NCI-H146 treated with DMSO at 0.1 percent for 48 hours (cell line): ENCODE measurements around the gene DAZ2.
"Not testable (repeated sequence)": the region's sequence is repeated elsewhere in the genome, so short reads cannot be mapped to it uniquely, and the experiment has no call there.

ENCODE experiments used
- DNase-seq: peaks from one replicate; lab custom pipeline; 2025; ENCODE audit not compliant: unreplicated experiment; lab: John Stamatoyannopoulos, UW

Gene DAZ2, protein sequence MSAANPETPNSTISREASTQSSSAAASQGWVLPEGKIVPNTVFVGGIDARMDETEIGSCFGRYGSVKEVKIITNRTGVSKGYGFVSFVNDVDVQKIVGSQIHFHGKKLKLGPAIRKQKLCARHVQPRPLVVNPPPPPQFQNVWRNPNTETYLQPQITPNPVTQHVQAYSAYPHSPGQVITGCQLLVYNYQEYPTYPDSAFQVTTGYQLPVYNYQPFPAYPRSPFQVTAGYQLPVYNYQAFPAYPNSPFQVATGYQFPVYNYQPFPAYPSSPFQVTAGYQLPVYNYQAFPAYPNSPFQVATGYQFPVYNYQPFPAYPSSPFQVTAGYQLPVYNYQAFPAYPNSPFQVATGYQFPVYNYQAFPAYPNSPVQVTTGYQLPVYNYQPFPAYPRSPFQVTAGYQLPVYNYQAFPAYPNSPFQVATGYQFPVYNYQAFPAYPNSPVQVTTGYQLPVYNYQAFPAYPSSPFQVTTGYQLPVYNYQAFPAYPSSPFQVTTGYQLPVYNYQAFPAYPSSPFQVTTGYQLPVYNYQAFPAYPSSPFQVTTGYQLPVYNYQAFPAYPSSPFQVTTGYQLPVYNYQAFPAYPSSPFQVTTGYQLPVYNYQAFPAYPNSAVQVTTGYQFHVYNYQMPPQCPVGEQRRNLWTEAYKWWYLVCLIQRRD

GRCh38 chrY:23219233-23219632 lies at the start of gene DAZ2:
Gene DAZ2 (plus strand): TSS chrY:23219533. CDS start chrY:23219741, 208 bp downstream.
- not testable (repeated sequence) for DNase-seq

- DNase-seq, result not testable (repeated sequence)
Measured at GRCh38 chrY:23198908-23199307, 20.4 kb upstream of the DAZ2 start, which contains the start of gene DAZ1. Gene DAZ1 (minus strand): TSS chrY:23199008. CDS start chrY:23198800, 208 bp downstream.

GRCh38 chrY:23207455-23207854 lies 11.9 kb upstream of the DAZ2 start:
- not testable (repeated sequence) for DNase-seq

- not testable (repeated sequence) for DNase-seq
Measured at GRCh38 chrY:23209802-23210495, 9.4 kb upstream of the DAZ2 start.

DNA sequence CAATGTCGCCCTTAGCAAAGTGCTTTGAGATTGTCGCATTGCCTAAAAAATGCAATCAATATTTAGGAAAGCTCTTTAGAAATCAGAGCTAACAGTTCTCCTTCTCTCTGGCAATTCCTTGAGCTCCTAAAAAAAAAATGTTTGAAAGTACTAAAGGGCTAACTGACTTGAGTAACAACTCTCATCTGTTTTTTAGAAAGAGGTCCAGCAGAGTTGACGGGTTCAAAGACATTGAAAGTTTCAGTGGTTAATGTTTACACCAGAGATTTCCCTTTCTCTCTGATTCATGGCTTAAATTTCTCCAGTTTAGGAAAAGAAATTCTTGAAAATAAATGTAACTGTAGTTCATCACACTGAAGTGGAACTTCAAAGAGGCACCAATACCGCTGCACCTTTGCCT lies 8.7 kb upstream of the DAZ2 start:
- DNase-seq, result not testable (repeated sequence)
